ENCODE measurements around the gene SLIT1.

The SLIT1 gene

DNA sequence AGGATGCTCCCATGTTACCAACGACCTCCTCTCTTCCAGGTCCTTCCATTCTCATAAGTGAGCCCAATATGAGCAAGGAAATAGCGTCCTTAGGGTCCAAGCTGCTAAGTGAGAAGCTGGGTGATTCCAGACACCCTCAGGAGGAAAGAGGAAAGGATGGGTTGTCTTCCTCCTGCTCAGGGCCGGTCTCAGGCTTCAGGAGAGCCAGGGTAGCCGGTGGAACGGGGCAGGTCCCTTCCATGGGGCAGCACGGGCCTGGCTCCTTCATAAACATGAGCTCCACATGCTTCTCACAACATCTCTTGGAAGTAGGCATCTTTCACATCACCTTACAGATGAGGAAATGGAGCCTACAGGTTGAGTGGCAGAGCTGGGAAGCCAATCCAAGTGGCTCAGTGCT lies 12.7 kb downstream of the SLIT1 start:
- no peak for DNase-seq (ENCODE audit: low read depth in 2 of 2)

DNA sequence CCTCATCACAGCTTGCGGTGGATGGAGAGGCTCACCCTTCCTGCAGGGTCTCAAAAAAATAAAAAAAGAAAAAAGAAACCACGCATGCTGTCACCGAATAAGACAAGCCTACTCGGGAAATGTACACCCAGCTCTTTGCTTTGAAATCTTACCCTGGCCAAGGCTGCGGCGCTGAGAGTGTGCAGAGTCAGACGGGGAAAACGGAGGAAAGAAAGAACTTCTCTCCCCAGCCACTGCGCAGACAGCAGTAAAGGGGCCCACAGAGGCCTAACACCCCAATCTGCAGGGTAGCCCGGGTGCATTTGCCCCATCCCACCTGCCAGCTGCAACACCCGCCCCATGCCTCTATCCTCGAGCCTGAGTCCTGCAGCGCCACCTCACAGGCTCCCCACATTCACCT lies 14.8 kb downstream of the SLIT1 start:
- no peak for DNase-seq (ENCODE audit: low read depth in 2 of 2)

DNA sequence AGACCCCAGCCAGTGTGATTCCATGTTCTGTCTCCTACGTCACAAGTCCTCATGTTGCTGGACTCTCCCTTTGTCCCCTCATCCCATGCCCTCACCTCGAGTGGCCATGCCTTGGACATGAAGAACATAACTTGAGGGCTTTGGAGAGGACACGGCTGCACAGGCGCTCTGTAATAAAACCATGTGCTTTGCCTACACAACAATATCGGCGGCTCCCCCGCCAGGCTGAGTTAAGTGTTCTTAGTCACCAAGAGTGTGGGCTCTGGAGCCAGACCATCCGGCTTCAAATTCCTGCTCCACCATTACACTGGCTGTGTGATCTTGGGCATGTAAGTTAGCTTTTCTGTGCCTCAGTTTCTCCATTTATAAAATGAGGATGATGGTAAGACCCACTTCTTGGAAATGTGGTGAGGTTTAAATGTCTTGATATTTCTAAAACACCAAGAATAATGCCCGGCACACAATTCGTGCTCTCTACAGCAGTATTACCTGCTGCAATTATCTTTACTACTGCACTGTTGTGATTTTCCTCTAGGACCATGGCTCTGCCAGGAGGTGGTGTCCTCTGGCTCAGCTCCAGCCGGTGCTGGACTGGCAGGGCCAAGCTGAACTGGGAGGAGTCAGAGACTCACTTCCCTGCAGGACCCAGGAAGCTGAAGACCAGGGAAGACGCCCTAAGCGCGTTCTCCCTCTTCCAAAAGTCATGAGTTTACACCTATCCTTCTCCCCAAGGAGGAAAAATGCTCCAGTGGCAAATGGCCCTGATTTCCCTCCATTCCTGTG lies 15.7 kb downstream of the SLIT1 start:
- no peak for DNase-seq (ENCODE audit: low read depth in 2 of 2)

DNA sequence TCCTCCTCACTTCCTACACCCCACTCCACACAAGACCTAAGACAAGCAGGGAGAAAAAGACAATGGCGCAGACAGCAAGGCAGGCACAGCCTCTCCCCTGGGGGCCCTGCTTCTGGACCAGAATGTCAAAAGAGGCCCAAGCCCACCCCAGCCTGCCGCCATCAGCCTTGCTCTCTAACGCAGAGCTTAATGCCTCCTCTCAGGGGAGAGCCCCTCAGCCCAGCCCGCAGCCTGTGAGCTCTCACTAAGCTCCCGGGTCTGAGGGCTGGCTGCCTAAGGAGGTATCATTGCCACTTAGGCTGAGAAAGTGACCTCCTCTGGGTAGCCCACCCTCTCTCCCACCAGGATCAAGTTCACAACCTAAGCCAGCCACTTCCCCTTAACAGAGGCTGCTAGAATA lies 16.7 kb downstream of the SLIT1 start:
- no peak for DNase-seq (ENCODE audit: low read depth in 2 of 2)

DNA sequence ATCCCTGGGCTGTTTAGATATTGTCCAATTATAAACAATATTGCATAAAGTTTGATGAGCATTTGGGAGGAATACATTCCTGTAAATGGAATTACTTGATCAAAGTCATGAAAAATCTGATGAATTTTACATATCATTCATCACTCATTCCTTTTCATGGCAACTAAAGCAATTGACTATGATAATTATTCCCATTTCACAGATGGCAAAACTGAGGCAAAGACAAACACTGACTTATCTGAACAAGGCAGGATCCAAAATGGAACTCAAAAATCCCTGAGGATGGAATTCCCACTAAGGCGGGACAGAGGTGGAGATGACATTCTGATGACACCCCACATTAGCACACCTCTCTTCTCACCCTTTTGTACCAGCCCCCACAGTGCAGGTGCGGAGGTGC lies 17.1 kb downstream of the SLIT1 start:
- no peak for DNase-seq (ENCODE audit: low read depth in 2 of 2)

DNA sequence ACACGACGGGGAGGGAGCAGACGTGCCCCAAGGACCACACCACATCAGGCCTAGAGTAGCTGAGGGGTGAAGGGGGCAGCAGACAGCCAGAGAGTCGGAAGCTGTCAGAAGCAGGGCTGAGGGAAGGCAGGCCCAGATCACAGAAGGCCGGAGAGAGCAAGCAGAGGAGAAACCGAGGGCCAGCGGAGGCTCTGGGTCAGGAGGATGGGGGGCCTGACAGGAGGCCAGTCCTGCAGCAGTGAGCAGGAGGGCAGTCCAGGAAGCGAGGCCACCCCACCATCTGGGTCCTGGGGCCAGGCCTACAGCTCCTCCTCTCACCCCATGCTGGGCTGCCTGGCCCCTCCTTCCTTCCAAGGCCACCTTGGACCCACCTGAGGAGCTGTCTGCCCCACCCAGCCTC lies 20.3 kb downstream of the SLIT1 start:
- no peak for DNase-seq (ENCODE audit: low read depth in 2 of 2)

DNA sequence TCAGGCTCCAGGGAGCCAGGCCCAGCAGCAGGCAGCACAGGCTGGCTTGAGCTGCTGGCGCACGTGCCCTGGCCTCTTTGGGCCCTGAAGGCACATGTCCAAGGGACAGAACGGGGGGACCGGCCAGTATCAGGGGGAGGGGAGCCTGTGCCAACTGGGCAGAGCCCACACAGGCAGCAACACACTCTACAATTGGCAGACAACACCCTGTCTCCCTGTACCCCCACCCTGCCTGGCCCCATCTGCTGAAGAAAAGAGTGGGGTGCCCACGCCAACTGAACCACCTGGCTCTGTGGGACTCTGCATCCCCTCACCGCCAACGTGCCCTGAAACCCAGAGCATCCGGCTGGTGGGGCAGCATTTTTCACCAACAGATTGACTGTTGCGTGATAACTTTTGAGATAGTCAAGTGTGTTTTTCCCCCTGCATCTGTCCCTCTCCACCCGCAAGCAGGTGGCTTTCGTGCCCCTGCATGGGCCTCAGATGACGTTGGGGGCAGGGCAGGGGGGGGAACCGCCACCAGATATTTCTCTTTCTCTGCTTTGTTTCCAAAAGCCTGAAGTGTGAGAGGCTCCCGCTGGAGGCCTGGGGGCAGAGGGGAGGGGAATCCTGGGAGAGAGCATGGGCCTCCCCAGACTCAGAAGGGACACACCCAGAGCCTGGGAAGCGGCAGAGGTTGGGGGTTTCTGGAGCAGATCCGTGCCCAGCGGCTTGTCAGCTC lies 21.8 kb downstream of the SLIT1 start:
- no peak for DNase-seq (ENCODE audit: low read depth in 2 of 2)

DNA sequence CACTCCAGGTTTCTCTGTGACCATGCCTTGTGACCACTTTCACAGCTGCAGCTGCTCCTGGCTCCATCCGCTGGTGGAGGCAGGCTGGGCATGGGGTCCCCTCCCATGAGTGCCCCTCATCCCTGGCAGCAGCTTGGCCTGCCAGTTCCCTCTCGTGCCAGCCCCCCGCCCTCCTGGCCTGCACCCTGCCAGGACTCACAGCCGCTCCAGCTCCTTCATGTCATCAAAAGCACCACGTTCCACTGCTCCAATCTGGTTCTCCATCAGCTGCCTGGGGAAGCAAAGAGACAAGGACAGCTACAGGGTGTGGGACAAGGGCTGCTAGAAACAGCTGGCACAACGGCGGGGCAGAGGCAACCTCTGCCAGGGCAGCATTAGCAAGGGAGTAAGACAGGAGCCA lies 22.6 kb downstream of the SLIT1 start:
- no peak for DNase-seq (ENCODE audit: low read depth in 2 of 2)

DNA sequence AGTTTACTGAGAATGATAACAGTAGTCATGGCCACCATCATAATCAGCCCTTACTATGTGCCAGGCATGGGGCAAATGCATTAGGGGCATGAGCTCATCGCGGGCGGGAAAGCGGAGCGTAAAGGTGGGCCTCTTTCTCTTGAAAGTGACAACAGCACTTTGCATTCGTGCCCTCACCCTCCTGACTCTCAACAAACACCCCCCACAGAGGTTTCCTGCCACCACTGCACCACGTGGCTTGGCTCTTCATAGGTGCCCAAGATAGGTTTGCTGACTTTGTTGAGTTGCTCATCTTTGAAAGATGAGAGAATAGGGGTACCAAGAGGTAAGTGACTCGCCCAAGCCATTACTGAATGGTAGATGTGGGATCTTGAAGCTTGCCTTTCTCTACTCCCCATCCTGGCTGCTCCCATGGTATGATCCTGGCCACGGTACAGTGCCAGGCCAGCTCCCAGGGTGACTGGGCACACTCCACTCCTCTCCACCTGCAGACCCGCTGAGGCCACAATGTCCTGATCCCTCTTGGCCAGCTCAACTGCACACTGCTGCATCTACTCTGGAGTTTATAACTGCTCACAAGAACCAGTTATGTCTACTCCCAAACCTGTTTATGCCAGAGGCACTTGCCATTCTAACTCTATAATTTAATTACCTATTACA lies 26.0 kb downstream of the SLIT1 start:
- DNase-seq (ENCODE audit: low read depth in 2 of 2) = no peak

DNA sequence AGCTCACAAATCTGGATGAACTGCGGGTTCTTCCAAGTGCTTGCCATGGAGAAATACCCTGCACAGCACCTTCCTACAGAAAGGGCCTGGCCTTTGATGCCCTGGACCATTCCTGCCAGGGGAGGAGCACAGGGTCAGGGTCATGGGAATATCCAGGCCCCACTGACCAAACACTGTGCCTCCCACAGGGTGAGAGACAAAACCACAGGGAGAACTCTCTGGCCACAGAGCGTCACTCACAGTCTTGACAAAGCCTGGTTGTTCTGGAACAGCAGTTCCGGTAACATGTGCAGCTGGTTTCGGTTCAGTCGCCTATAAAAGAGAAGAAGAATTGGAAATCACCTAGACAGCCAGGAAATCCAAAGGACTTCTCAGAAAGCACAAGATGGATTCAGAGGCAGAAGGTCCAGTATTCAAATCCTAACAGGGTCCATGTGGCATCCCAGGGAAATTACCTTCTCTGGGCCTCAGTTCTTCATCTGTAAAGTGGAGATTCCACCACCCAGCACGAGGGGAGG lies 28.1 kb downstream of the SLIT1 start:
- no peak for DNase-seq (ENCODE audit: low read depth in 2 of 2)

DNA sequence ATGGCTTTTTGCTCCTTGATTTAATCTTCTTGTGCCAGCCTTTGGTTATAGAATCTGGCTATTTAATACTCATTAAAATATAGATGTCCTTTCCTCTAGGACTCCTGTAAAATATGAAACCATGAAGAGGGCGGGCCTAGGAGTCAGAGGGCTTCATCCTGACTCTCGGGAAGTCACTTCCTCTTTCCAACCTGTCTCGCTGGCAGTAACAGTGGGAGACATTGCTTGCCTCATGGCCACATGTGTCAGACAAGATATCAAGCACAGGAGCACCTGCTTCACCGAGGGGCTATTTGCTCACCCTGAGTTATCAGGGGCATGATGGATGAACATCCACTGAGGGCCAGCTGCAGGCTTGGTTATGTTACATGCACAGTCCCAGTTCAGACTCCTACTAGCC lies 31.0 kb downstream of the SLIT1 start:
- no peak for DNase-seq (ENCODE audit: low read depth in 2 of 2)

DNA sequence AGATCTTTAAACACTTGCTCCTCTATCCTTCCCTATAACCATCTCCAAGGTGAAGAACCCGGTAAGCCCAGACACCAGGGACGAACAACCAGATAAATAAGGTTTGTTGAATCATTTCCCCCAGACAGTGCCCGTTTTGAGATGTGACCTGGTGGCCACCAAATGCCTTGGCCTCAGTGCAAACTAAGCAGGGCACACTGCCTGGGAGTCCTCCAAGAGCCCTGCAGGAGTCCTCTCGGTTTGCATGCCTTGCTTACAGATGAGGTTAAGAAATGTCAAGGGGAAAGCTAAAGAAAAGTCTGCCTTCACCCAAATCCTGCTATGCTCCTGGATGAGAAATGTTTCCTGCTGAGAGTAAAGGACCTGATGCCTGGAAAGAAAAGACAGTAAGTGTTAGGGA lies 31.6 kb downstream of the SLIT1 start:
- DNase-seq (ENCODE audit: low read depth in 2 of 2) = no peak

DNA sequence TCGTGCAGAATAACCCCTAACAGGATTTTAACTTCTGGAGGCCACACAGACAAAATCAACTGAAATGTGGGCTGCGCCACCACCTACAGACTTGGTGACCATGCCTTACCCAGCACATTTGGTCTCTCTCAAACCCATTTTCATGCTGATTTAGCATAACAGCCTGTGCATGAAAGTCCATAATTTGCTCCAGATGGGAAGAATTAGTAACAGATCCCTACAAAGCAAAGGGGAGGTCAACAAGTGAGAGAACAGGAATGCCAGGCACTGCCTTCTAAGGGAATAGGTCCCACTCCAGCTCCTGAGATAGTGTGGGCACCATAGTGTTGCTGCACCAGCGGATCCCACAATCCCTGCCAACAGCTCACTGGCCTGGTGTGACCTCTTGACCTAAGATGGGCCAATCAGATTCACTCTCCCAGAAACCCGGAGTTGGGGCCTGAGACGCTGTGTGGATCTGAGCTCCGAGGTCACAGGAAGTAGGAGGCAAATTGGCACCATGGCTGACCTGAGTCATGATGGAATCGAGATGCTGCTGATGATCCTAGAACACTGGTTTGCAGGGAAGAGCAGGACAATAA lies 32.4 kb downstream of the SLIT1 start:
- no peak for DNase-seq (ENCODE audit: low read depth in 2 of 2)

DNA sequence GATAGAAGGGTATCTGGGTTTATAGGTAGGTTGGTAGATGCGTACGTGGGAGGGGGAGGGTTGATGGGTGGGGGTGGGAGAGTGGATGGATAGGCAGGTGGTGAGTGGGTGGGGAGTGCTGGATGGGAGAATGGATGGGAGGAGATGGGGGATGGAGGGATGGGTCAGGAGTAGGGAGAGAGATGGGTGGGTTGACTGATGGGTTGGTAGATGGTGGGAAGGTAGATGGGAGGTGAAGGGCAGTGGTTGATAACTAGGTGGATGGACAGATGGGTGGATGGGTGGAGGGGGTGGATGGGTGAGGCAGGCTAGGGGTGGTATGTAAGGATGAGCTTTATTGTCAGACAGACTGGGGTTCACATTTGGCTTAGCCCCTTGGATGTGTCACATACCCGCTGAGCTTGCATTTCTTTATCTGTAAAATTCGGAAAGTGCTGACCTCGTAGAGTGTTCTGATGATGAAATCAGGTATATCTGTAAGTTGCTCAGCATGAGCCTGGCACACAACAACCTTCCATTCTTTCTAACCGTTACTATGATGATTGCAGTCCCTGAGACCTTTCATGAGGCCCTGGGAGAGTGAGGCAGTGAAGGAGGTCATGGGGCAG lies 34.3 kb downstream of the SLIT1 start:
- no peak for DNase-seq (ENCODE audit: low read depth in 2 of 2)

DNA sequence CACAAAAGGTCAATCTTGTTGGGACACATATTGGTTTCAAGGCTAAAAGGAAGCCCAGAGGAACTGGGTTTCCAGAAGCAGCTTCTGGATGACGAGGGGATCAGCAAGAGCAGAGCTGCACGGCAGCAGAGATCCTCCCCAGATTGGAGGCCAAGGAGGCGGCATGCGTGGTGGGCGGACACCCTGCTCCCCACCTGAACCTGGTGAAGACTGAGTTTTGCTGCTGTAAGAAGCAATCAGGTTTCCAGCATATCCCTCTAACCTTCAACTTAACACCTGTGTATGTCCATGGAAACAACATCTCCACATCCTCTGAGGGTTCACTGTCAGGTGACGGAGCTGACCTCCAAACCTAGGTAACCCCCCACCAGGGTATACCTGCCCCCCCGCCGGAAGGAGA lies 35.1 kb downstream of the SLIT1 start:
- DNase-seq (ENCODE audit: low read depth in 2 of 2) = no peak

DNA sequence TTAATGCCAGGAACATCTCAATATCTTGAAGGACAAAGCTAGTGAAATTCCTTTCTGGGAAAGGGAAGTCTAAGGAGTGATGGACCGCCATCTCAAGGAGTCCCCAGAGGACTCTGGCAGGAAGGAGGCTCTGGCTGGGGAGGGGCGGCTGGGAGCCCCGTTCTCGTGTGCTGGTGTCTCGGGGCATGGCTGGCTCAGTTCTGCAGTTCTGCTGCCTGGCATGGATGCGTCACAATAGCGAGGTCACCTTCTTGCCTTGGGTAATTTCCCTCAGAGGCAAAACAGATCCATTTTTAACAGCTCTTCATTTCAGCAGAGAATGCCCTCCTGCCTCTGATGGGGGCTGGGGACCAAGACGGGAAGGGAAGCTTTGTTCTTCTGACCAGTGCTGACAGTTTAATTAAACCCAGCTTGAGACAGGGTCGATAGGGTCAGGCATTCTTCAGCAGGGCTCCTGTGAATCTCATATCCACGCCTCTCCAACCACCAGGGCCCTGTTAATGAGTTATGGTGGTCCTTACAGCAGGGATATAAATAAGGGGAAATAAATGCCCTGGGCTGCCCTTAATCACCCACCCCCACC lies 35.7 kb downstream of the SLIT1 start:
- no peak for DNase-seq (ENCODE audit: low read depth in 2 of 2)

DNA sequence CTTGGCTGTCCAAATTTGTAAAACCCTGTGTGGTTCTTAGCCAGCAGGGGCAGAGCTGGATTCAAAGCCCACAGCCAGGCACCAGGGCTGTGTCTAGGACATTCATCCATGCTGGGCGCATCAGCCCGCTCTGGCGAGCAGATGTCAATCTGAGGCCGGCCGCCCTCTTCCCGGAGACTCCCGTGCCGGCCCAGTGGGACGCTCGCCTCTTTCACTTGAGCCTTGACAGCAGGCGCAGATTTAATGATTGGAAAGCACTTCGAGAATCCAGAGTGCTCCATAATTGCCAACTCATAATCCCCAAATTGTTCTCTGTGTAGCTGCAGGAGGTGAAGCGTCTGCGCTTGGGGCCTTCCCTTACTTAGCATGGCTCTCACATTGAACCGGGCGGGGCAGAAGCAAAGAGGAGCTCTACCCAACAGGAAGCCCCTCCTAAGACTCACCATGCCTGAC lies 36.7 kb downstream of the SLIT1 start:
- no peak for DNase-seq (ENCODE audit: low read depth in 2 of 2)

DNA sequence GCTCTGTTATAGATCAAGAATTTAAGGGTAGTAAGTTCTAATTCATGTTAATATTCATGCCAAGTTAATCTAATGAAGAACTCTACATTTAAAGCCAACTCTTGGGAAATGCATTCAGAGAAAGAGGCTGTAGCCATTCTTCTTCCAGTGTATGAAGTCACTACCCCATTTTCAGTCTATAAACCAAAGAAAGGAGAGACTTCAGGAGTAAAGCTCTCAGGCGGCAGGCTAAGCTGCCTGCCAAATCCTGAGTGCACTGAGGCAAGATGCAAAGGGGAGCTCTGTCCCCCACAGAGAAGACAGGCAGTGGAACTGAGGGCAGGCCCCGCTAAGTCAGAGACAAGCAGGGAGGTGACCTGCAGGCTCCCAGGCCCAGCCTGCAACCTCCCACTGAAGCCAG lies 41.5 kb downstream of the SLIT1 start:
- no peak for DNase-seq (ENCODE audit: low read depth in 2 of 2)

DNA sequence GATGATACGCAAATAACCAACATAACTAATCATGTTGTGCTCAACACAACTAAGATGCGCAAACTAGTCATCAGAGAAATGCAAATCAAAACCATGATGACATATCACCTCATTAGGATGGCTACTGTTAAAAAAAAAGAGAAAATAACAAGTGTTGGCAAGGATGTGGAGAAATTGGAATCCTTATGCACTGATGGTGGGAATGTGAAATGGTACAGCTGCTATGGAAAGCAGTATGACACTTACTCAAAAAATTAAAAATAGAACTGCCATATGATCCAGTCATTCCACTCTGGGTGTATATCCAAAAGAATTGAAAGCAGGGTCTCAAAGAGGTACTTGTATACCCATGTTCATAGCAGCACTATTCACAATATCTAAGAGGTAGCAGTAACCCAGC lies 42.9 kb downstream of the SLIT1 start:
- DNase-seq (ENCODE audit: low read depth in 2 of 2) = no peak

DNA sequence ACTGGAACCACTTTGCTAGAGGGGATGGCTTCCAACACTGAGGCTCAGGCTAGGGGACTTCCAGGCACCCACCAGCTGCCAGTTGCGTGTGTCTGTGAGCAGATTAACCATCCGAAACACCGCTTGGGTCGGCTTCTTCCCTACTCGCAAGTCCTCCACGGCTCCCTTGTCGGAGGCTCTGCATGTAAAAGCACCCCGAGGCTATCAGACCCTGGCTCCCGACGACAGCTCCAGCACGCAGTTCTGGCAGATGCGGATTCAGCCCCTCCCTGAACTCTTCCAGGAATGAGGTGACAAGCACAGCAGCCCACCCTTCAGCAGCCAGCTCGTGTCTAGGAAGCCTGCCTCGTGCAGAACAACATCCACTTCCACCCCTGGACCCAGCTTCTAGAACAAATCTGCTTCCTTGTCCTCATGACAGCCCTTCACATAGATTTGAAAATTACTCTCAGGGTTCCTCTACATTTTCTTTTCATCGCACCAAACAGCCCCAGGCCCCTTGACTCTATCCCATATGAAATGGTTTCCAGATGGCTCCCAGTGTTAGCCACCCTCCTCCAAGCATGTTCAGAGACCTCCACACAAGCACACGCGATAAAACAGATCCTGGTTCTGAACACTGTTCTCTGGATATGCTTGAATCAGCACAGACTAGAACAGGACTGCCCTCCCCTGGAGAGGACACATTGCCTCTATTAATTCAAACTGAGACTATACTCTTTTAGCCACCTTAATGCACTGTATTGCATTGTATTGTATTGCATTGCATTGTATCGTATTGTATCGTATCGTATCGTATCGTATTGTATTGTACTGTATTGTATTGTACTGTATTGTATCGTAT lies 44.6 kb downstream of the SLIT1 start:
- no peak for DNase-seq (ENCODE audit: low read depth in 2 of 2)
